SK-N-SH (cell line): ENCODE results near the gene TFCP2L1.

Experiments
- NFIC ChIP-seq: IDR thresholded peaks from 2 replicates; pipeline ENCODE4 v1.4.0; 2012; ENCODE audit warnings: borderline replicate concordance
- TF ChIP-seq, protein P1 (sequence below): IDR thresholded peaks from 2 replicates; pipeline ENCODE4 v1.4.0; 2012; ENCODE audit warnings: low read depth

- TF ChIP-seq, protein P1, sequence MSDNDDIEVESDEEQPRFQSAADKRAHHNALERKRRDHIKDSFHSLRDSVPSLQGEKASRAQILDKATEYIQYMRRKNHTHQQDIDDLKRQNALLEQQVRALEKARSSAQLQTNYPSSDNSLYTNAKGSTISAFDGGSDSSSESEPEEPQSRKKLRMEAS, result no peak
- TF ChIP-seq NFIC, result no peak
These were observed 18.4 kb downstream of the TFCP2L1 start for GRCh38 chr2:121266543-121267106.
